Stimulated activated CD4-positive, alpha-beta T cell treated with anti-CD3 and anti-CD28 coated beads, Interleukin-12 subunit alpha, Interleukin-12 subunit beta, amount 100 ng/mL, for 48 hours (primary cell): ENCODE results near the gene CBFA2T3.
A peak's percentile ranks its signal among the peaks of the same experiment; 100 is the strongest.
"Not testable (repeated sequence)": the region's sequence is repeated elsewhere in the genome, so short reads cannot be mapped to it uniquely, and the experiment has no call there.

Experiments used
- DNase-seq, 3 donors: peaks; one replicate each; pipeline ENCODE4 v3.0.0-alpha.2; 2020; ENCODE audit warnings: low read depth in 2 of 3, low spot score in 1 of 3

The CBFA2T3 gene

GRCh38 chr16:88910284-88911135 is 66.5 kb downstream of the CBFA2T3 start:
- no peak for DNase-seq

GRCh38 chr16:88909431-88910210 is 67.4 kb downstream of the CBFA2T3 start:
- no peak for DNase-seq

- no peak for DNase-seq
Observed at GRCh38 chr16:88908307-88908706, 68.7 kb downstream of the CBFA2T3 start.

GRCh38 chr16:88907768-88908167 is 69.2 kb downstream of the CBFA2T3 start:
- no peak for DNase-seq

GRCh38 chr16:88906535-88907105 is 70.4 kb downstream of the CBFA2T3 start:
- DNase-seq, result no peak

GRCh38 chr16:88906020-88906419 is 71.0 kb downstream of the CBFA2T3 start:
- no peak for DNase-seq

GRCh38 chr16:88905563-88905962 is 71.4 kb downstream of the CBFA2T3 start:
- peak in 2 of 3 donors; percentile 10 to 18 for DNase-seq

- no peak for DNase-seq
Observed at GRCh38 chr16:88904676-88905365, 72.2 kb downstream of the CBFA2T3 start.

GRCh38 chr16:88903267-88903666 is 73.7 kb downstream of the CBFA2T3 start:
- DNase-seq, result no peak

GRCh38 chr16:88902744-88903143 is 74.3 kb downstream of the CBFA2T3 start:
- no peak for DNase-seq

GRCh38 chr16:88901718-88902337 is 75.2 kb downstream of the CBFA2T3 start:
- DNase-seq, result no peak

GRCh38 chr16:88900662-88901052 is 76.3 kb downstream of the CBFA2T3 start:
- no peak for DNase-seq

- no peak for DNase-seq
Observed at GRCh38 chr16:88899901-88900661, 76.9 kb downstream of the CBFA2T3 start.

- no peak for DNase-seq
Observed at GRCh38 chr16:88897696-88898425, 79.1 kb downstream of the CBFA2T3 start.

- DNase-seq, result no peak
Observed at GRCh38 chr16:88896238-88897070, 80.6 kb downstream of the CBFA2T3 start.

GRCh38 chr16:88895335-88895734 is 81.7 kb downstream of the CBFA2T3 start:
- no peak for DNase-seq

- DNase-seq, result no peak
Observed at GRCh38 chr16:88894681-88895300, 82.2 kb downstream of the CBFA2T3 start.

GRCh38 chr16:88894266-88894665 is 82.7 kb downstream of the CBFA2T3 start:
- DNase-seq, result not testable (repeated sequence)
